GM13977 (cell line): ENCODE measurements around the gene TRPC3.

ENCODE experiments used
- DNase-seq: peaks from one replicate; pipeline ENCODE4 v3.0.0; 2012; ENCODE audit warnings: low spot score
- CTCF ChIP-seq: IDR thresholded peaks from 2 replicates; pipeline ENCODE4 v1.5.1; 2012; ENCODE audit warnings: mild to moderate bottlenecking, control low read depth; ENCODE audit not compliant: insufficient read depth; ENCODE audit errors: extremely low read depth, missing control alignments
- in situ Hi-C: fragments of 300-500 bp; cut with MboI; formaldehyde crosslinking; loops from one replicate; pipeline ENCODE4 v1.12.0; 2022; ENCODE audit warnings: low sequenced_read_pairs, low pct_unique_long_range_greater_than_20kb, mixed read lengths, inconsistent platforms; ENCODE audit not compliant: unreplicated experiment

TRPC3 gene

GRCh38 chr4:121939690-121940089 lies 12.2 kb downstream of the TRPC3 start:
- in situ Hi-C loops: no loop called here
- no peak for TF ChIP-seq CTCF
- no peak for DNase-seq

GRCh38 chr4:121938282-121939092 lies 13.4 kb downstream of the TRPC3 start:
- TF ChIP-seq CTCF: no peak
- in situ Hi-C loops: no loop called here
- DNase-seq: no peak

GRCh38 chr4:121936101-121936500 lies 15.8 kb downstream of the TRPC3 start:
- no peak for DNase-seq
- TF ChIP-seq CTCF: no peak
- in situ Hi-C loops: no loop called here

- no peak for DNase-seq
- no peak for TF ChIP-seq CTCF
- in situ Hi-C loops: no loop called here
Observed at GRCh38 chr4:121934635-121935034, 17.2 kb downstream of the TRPC3 start.

- in situ Hi-C loops: no loop called here
- no peak for TF ChIP-seq CTCF
- DNase-seq: no peak
Observed at GRCh38 chr4:121932212-121932974, 19.5 kb downstream of the TRPC3 start.

GRCh38 chr4:121930304-121930703 lies 21.6 kb downstream of the TRPC3 start:
- DNase-seq: no peak
- TF ChIP-seq CTCF: no peak
- in situ Hi-C loops: no loop called here
